ENCODE measurements around the gene ARCN1.
"Not testable (repeated sequence)": the region's sequence is repeated elsewhere in the genome, so short reads cannot be mapped to it uniquely, and the experiment has no call there.

ARCN1 gene

GRCh38 chr11:118544647-118545010 is 27.6 kb upstream of the ARCN1 start:
- no peak for DNase-seq (ENCODE audit: low read depth)

DNA sequence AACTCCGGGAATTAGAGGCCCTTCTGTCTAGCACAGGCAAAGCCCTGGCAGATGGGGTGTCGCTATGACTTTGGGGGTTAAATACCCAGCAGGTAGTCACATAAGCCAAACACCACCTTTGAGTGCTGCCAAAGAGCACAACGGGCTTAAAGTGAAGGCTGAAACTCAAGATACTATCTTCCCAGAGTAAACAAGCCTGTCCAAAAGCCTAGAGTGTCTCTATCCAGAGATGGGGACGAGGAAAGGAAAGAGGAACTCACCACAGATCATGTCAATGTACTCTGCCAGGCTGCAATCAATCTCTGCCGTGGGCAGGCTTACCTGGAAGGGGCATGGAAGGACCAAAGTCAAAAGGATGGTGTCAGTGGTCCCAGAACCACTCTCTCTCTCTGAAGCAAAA is 26.7 kb upstream of the ARCN1 start:
- DNase-seq (ENCODE audit: low read depth), result no peak

DNA sequence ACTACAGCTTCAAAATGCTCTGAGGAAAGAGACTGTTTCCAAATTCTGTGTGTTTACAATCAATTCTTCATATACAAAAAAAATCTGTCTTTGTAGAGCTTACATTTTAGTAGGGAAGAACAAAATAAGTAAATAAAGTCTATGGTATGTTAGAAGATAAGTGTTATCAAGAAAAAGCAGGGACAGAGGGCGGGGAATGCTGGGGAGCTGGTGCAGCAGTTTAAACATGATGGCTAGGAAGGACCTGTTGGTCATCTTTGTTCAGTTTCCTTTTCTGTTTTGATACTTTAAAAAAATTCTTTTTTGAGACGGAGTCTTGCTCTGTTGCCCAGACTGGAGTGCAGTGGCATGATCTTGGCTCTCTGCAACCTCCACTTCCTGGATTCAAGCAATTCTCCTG is 25.1 kb upstream of the ARCN1 start:
- no peak for DNase-seq (ENCODE audit: low read depth)

DNA sequence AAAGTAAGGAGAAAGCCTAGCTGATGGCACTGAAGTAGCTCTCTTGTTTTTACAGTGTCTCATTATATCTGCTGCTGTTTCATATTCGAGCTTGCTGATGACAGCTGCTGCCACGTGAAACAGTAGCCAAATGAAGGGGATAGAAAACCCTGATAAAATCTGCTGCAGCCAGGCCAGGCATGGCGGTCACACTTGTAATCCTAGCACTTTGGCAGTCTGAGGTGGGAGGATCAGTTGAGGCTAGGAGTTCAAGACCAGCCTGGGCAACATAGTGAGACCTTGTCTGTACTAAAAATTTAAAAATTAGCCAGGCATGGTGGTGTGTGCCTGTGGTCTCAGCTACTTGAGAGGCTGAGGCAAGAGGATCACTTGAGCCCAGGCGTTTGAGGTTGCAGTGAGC is 19.9 kb upstream of the ARCN1 start:
- DNase-seq (ENCODE audit: low read depth), result no peak

- DNase-seq (ENCODE audit: low read depth), result no peak
Measured at GRCh38 chr11:118560806-118561205, 11.4 kb upstream of the ARCN1 start.

GRCh38 chr11:118565051-118565450 is 7.2 kb upstream of the ARCN1 start:
- DNase-seq (ENCODE audit: low read depth), result no peak

GRCh38 chr11:118569670-118570069 is 2.5 kb upstream of the ARCN1 start:
- DNase-seq (ENCODE audit: low read depth), result no peak

- no peak for DNase-seq (ENCODE audit: low read depth)
Measured at GRCh38 chr11:118570787-118571186, 1.4 kb upstream of the ARCN1 start.

DNA sequence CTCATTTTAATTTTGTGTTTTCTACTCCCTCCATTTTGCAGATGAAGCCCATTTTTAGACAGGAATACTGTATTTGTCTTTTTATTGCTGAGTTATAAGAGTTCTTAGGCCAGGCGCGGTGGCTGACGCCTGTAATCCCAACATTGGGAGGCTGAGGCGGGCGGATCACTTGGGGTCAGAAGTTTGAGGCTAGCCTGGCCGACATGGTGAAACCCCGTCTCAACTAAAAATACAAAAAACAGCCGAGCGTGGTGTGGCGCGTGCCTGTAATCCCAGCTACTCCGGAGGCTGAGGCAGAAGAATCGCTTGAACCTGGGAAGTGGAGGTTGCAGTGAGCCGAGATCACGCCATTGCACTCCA is 528 bp upstream of the ARCN1 start:
- DNase-seq (ENCODE audit: low read depth), result not testable (repeated sequence)

DNA sequence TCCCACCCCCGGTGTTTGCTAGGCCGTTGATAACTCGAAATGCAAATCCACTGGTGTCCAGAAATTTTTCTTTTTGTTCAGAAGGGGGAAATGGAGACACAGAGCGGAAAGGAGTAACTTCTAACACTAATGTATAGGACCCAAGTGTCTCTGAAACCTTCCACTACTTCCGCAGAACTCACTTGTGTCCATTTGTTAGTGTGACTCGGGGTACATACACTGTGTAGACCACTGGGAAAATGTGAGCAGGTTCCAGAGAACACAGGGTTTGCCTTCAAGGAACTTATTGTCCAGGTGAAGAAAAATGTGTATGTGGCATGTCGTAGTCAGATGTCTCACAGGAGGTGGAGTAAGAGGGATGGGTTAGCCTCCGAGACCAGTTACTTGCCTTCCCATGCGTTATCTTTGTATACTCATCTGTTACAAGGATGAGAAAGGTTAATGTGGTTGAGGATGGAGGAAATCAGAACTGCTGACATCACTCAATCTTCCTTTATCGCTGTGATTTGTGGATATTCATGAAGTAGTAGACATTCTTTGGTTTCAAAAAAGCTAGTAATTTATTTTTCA is 857 bp downstream of the ARCN1 start:
- DNase-seq (ENCODE audit: low read depth), result no peak

DNA sequence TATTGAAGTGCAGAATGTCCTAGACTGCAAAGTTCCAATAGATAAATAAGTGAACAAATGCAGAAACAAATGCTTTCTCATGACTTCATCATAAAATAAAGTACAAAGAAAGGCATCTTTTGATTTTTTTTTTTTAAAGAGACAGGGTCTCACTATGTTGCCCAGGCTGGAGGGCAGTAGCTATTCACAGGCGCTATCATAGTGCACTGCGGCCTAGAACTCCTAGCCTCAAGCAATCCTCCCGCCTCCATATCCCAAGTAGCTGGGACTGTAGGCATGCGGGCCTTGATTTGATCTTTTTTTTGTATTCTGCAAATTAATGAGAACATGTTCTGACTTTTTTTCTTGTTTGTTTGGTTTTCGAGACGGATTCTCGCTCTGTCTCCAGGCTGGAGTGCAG is 2.4 kb downstream of the ARCN1 start:
- DNase-seq (ENCODE audit: low read depth), result no peak

GRCh38 chr11:118577995-118578394 is 5.8 kb downstream of the ARCN1 start:
- not testable (repeated sequence) for DNase-seq (ENCODE audit: low read depth)

DNA sequence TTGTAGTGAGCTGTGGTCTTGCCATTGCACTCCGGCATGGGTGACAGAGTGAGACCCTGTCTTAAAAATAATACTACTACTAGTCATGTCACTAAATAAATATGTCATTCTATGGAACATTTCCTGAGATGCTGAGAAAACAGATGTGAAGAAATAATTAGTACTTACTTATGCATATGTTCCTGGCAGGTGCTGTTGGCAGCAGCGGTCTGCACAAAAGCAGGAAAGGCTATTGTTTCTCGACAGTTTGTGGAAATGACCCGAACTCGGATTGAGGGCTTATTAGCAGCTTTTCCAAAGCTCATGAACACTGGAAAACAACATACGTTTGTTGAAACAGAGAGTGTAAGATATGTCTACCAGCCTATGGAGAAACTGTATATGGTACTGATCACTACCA is 8.8 kb downstream of the ARCN1 start:
- DNase-seq (ENCODE audit: low read depth), result no peak

DNA sequence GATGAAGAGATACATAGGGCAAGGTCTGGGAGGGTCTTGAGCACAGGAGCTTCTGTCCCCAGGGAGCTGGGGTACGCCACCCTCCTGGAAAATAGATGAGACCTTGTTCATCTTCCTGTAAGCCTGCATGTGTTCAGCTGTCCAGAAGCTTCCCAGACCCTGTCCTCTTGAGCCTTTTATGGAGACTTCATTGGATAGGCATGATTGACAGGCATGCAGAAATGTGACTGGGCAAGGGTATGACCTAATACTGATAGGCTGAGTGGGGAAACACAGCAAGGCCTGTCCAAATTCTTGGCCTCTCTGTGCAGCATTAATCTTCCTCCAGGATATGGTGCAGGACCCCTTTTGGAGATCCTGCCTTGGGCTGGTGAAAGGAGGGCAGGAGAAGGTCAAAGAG is 15.7 kb downstream of the ARCN1 start:
- no peak for DNase-seq (ENCODE audit: low read depth)

GRCh38 chr11:118592616-118593367 is 20.6 kb downstream of the ARCN1 start:
- no peak for DNase-seq (ENCODE audit: low read depth)

- not testable (repeated sequence) for DNase-seq (ENCODE audit: low read depth)
Measured at GRCh38 chr11:118594984-118595383, 22.8 kb downstream of the ARCN1 start.

- DNase-seq (ENCODE audit: low read depth), result no peak
Measured at GRCh38 chr11:118596224-118597146, 24.3 kb downstream of the ARCN1 start.

DNA sequence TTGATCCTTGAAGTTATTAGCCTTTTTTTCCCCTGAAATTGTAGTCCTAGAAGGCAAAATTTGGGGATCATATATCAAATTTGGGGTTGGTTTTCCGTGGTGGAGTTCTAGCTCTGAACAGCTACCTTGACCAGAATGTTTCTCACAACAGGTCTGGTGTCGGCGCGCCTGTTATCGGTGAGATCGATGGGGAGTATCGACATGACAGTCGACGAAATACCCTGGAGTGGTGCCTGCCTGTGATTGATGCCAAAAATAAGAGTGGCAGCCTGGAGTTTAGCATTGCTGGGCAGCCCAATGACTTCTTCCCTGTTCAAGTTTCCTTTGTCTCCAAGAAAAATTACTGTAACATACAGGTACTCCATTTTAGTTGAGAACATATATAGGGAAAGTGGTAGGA is 25.3 kb downstream of the ARCN1 start:
- no peak for DNase-seq (ENCODE audit: low read depth)

DNA sequence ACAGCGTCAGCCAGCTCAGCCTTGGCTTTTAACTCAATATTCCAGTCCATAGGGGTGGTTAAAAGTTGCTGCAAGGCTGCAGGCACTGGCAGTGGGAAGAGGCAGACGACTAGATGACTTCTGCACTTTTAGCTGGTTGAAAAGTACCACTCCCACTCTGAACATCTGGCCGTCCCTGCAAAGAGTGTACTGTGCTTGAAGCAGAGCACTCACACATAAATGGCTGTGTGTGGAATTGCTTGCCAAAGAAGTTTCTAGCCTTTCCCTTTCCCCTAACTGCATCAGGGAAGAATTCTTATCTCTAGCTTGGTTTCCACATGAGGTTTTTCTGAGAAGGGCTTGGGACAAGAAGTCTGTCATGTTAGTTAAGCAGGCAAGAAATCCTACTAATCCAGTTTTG is 30.1 kb downstream of the ARCN1 start:
- DNase-seq (ENCODE audit: low read depth), result no peak

DNA sequence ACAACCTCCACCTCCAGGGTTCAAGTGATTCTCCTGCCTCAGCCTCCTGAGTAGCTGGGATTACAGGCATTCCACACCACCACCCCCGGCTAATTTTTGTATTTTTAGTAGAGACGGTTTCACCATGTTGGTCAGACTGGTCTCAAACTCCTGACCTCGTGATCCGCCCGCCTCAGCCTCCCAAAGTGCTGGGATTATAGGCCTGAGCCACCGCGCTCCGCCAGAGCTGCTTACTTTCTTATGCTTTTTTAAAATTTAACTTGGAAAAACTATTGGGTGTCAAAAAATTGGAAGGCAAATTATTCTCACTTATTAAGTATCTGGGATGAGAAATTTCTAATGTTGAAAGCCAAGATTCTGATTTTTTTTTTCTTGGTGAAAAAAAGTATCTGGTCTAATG is 31.5 kb downstream of the ARCN1 start:
- not testable (repeated sequence) for DNase-seq (ENCODE audit: low read depth)

DNA sequence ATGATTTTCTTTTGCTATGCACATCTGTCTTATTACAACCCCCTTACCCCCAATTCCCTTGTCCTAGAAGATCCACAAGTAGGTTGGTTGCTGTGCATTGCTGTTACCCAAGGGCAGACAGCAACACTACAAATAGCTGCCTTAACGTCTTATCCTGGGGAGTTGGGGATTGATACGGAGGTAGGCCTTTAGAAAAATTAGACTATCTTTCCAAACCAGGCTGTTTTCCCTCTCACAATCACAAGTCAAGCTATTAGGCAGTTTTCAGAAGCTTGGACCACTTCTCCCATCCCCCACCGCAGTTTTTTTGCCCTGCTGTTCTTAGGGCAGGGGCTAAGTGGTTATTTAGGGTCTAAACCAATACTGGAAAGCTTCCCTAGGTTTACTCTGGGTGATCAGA is 32.4 kb downstream of the ARCN1 start:
- DNase-seq (ENCODE audit: low read depth), result no peak

GRCh38 chr11:118605116-118605867 is 33.1 kb downstream of the ARCN1 start:
- peak; percentile 92 for DNase-seq (ENCODE audit: low read depth)
